ENCODE data around the gene SMARCD1.

Gene SMARCD1

DNA sequence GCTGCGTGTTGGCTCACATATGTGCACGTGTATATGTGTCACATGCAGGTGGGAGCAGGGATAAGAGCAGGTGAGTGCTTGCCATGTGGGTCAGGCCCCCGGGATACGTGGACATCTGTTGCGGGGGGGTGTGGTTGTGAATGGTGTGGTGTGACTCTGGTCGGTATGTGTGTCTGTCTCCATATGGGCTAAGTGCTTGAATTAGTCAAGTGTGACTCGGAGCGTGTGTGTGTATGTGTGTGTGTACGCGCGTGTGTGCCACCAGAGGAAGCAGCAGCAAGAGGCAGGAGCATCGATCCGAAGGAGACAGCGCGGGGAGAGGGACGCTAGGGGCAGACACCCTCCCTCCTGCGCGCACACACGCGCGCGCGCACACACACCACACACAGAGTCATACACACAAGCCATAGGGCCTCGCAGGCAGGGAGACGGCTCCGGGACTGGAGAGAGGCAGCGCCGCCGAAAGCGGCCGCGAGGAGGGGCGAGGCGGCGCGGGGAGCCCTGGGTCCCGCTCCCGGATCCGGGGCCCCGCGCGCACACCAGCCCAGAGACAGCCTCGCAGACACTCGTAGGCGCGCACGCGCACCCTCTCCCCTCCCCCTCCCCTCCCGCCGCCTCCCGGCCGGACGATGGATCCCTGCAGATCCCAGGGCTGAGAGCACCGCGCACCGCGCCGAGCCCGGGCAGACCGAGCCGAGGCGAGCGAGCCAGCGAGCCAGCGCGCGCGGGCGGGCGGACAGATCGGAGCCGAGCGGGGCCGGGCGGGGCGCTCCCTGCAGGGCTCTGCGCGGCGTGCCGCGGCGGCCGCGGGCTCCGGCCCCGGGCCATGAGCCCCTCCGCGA, 27.9 kb upstream of the SMARCD1 start, which contains the start of gene ASIC1:
ASIC1 (plus strand) TSS at position 597 of the 842 bp plus-strand sequence. CDS start 1,171 bp downstream, outside the sequence.
- peak; percentile 72 to 79 for DNase-seq

DNA sequence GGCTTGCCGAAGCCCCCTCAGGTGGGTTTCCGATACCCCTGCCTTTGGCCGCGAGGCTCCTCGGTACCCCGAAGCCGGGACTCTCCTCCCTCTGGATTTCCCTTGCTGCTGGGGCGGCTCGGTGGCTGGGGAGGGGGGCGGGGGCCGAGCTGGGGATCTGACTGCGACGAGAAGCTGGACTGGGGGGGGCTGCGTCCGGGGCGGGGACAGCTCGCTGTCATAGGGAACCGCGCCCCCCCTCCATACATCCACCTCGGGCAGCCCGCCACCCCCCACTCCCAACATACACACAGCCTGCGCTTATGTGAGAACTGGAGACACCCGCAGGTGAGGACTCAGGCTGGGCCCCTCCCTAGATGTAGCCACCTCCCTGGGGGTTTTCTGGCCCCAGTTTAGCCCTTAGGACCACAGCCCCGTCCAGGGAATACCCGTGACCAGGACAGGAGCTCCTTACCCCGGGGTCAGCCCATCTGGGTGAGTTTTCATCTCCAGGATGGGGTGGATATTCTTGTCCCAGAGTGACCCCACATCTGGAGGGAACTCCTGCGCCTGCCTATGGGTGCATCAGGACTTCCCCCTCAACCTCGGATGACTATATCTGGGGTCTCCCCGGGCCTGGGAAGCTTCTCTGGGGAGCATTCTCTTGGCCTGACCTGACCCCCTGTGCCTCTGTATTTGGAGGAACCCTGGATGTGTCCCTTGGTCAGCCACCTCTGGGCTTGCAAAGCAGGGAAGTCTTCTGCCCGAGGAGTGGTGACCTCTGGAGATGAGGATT, 27.1 kb upstream of the SMARCD1 start:
- DNase-seq = peak; percentile 38 to 46

DNA sequence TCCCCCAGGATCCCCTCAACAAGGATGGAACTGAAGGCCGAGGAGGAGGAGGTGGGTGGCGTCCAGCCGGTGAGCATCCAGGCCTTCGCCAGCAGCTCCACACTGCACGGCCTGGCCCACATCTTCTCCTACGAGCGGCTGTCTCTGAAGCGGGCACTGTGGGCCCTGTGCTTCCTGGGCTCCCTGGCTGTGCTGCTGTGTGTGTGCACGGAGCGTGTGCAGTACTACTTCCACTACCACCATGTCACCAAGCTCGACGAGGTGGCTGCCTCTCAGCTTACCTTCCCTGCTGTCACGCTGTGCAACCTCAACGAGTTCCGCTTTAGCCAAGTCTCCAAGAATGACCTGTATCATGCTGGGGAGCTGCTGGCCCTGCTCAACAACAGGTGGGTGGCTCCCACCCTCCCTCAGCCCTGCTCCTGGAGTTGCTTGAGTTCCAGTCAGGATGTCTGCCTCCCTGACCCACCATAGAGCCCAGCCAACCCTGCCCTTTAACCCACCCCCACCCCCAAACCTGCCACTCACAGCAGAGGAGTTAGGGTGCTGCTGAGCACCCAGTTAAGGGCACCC, 26.3 kb upstream of the SMARCD1 start:
- DNase-seq = peak; percentile 40 to 51

DNA sequence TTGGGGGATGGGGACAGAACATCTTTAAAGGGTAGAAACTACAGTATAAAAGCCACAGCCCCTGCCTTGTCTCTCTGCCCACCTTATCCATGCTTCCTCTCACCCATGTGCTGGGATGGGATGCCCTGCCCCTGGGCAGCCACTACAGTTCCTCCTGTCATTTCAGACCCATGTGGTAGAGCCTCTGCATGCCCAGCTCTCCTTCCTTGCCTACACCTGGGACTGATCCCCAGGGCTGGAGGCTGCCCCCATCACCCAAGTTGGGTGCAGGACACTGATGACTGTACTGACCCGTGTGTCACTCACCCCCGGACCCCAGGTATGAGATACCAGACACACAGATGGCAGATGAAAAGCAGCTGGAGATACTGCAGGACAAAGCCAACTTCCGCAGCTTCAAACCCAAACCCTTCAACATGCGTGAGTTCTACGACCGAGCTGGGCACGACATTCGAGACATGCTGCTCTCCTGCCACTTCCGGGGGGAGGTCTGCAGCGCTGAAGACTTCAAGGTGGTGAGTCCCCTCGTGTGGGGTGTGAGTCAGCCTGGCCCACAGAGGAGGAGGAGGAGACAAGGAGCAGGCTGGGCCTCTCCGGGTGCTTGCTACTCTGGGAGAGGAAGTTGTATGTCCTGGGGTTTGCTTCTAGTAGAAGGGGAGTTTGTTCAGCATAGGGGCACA, 25.6 kb upstream of the SMARCD1 start:
- DNase-seq = peak; percentile 75 to 81

DNA sequence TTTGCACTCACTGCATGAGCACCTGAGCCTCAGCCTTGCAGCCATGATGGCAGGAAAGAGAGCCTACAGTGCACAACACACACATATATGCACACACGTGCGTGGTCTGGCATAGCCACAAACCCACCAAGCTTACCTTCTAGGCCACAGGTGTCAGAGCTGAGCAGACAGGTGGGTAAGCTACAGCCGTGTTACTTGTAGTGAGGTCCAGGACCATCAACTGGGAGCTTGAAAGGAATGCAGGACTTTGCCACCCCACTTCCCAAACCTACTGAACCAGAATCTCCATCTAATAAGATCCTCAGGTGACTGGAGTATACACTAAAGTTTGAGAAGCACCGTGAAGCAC, 25.0 kb upstream of the SMARCD1 start:
- DNase-seq = no peak

DNA sequence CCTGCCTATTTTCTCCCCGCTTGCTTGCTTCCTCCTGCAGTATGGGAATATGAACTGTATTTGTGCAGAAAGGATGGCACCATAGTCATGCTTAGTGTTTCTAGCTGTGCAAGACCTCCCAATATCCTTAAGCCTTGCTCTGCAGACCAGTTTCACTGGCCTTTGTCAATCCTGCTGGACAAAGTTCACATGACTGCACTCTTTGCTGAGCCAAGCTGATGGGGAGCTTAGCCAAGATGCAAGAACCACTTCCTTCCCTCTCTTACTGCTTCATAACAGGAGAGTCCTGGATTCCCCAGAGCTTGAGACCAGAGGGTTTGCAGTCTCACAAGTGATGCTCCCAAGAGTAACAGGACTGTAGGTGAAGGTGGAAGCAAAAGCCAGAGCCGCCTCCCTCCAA, 24.0 kb upstream of the SMARCD1 start:
- DNase-seq = no peak

DNA sequence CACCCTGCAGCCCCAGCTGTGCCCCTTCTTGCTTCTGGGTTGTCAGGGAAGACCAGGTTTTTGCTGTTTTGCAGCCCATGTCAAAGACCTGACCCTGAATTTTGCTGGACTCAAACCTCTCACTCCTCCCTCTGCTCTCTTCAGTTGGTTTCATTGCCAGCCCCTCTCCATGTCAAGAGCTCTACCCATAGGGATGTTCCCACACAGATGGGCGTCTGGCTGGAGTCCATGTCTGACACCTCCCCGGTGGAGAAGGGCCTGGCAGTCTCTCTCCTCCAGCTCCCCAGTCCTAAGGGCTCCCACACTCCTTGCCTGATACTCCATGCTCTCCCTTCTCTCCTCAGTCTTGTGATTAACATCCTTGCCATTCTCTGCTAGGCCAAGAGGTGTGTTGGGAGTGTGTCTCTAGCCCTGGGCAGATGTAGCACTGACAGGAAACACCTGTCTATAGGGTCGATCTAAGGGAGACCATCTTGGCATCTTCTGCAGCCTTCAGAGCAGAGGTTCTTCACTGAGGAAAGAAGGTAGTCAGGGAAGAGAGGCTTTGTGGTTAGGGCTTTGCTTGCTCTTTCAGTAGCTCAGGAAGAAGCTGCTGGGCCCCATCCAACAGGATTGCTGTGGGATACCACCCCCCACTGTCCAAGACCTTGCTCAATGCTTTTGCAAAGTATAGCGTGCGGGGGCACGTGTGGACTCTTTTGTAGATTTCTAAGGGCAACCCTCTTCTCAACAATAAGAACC, 23.0 kb upstream of the SMARCD1 start:
- no peak for DNase-seq

DNA sequence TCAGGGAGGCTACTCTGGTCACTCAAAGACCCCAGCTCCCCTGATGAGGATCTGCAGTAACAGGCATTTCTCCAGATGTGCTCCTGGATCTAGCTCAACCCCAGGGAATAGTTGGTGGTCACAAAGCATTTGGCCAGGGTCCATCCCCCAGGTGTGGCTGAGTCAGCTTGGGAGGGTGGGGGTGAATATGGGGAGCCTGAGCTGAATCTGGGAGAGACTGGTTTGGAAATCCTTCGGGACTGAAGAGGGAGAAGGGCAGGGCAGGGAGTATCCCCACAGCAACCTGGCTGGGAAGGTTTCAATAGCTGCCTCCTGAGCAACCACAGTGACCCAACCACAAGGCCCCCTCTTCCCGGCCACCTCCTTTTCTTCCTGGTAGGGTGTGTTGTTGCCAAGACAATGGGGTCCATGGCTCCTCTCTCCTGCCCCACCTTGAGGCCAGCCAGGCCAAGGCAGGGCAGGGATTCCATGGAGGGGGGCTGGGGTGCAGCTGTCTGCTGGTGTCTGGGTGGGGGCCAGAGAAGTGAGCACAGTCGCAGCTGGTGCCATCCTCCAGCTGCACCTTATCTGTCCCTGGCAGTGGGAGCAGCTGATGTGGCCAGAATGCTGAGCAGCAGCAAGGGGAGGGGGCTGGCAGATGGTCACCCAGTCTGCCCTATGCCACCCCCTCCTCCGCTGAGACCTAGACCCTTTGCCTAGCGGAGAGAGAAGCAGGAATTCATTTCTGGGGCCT, 22.2 kb upstream of the SMARCD1 start:
- no peak for DNase-seq

DNA sequence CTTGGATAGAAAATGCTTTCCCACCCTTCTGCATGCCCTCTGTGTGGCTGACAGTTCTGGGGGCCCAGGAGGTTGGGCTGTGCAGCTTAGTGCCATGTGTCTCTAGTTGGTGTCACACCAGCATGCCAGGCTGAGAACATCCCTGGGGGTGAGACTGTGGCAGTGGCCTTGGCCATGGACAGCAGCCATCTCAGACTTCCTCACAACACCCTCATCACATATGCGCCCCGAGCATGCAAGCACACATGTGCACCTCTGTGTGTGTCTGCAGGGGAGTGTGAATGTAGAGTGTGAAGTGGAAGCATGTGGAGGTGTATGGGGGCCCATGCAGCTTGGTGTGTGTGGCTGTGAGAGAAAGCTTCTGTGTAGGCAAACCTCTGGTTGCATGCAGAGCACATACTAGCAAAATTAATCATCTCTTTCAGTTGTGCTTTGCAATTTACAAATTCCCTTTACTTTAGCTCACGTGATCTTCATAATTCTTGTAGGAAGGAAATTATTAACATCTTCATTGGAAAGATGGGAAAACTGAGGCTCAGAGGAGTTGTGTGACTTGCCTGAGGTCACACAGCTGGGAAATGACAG, 19.3 kb upstream of the SMARCD1 start:
- DNase-seq = no peak

DNA sequence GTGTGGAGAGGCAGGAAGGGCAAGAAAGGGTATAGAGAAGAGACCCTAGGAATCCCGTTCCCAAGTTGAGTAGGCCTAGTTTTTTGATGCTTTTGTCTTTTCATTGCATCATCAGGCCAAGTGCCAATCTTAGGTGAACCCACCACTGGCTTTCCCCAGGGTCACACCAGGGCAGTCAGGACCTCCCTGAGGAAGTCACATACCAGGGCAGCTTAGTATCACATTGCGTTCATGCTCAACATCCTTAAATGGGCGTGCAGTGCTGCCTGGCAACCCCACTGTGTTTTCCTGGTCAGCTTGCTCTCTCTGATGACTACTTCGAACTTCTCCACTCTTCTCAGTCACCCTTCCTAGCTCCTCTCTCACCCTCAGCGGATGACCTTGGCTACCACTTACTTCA, 18.7 kb upstream of the SMARCD1 start:
- DNase-seq = no peak

DNA sequence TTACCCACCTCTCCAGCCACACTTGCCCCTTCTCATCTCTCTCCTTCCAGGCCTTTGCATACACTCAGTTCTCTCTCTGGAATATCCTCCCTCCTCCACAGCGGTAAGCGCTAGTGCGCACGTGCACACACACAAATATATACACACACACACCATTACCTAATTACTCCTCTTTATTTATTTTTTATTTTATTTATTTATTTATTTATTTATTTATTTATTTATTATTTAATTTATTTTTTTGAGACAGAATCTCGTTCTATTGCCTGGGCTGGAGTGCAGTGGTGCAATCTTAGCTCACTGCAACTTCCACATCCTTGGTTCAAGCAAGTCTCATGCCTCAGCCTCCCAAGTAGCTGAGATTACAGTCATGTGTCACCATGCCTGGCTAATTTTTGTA, 16.1 kb upstream of the SMARCD1 start:
- no peak for DNase-seq

DNA sequence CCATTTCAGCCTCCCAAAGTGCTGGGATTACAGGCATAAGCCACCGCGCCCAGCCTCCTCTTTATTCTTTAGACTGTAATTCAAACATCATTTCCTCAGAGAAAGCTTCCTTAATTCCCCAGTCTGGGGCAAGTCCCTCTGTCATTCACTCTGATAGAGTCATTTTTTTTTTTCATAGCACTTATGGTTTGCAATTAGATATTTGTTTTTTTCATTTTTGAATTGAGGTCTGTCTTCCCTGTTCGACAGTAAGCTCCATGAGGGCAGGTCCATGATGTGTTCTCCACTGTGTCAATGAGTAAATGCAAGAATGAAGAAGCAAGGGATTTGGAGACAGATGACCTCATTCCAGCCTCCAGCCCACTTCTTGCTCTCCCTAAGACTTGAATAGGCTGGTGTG, 15.6 kb upstream of the SMARCD1 start:
- DNase-seq = no peak

DNA sequence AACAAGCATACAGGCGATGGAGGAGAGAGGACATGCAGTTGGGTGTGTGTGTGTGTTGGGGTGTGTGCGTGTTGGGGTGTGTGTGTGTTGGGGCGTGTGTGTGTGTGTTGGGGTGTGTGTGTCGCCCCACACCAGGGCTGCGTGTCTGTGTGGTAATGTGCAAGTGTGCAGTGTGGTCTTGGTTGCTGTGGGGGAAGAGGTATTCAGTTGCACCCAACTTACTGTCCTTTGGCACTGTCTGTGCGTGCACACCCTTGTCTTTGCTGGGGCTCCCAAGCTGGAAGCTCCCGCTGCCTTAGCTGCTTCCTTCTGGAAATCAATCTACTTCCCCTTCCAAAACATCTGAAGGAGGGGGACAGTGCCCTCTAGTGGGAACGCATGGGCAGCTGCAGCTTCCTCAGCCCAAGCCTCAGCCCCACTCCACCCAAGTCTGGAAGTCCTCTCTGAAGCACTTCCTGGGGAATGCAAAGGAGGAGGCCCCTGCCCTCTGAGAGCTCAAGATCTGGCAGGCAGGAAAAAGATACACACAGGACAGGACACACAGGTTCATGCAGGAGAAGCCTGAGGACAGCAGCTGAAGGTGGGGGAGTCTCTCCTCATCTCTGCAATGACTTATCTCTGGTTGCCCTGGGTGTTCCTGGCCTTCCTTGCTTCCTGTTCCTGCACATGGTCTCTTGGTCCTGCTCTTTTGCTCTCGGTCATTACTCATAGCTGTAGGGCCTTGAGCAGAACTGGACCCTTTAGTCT, 14.7 kb upstream of the SMARCD1 start:
- DNase-seq = peak; percentile 76

DNA sequence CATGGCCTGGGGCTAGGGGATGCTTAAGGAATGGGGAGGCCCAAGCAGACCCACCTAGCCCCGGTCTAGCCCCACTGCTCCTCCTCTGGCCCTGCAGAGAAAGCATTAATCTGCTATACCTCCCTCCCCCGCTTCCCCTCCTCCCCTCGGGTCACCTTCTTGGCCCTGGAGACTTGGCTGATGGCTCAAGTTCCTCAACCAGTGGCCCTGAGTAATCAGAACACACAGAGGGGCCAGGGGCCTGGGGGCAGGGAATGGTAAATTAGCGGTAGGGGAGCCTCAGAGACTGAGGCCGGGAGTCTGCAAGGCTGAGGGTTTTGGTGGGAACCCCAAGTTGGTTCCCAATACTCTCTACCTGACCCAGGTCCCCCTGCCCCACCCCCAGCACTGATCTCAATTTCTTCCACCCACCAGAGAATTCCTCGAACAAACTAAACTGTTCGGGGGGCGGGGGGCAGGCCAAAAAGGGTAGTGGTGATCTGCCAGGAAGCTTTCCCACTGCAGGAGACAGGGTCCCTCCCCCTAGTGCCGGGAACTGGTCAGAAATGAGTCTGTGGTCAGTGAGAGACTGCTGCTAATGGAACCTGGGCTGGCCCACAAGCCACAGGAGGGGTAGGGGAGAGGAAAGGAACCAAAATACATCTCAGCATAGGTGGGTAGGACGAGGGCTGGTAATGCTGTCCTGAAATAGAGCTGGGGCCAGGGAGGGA, 12.8 kb upstream of the SMARCD1 start:
- DNase-seq = no peak

DNA sequence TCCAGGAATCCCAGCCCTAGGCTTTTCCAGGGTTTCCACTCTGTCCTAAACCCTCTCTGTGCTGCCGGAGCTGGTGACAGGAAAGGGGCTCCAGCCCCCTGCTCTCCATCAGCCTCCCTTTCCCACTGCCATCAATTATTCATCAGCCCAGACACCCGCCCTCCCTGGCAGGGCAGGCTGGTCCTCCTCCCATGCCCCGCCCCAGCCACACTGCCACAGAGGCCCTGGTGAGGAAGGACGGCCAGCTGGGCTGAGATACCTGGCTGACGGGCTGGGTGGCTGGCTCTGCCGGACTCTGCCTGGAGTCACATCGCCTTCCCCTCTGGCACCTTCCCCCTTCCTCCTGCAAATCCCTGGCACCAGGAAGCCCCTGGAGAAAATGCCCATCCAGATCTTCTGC, 11.9 kb upstream of the SMARCD1 start:
- DNase-seq = no peak

DNA sequence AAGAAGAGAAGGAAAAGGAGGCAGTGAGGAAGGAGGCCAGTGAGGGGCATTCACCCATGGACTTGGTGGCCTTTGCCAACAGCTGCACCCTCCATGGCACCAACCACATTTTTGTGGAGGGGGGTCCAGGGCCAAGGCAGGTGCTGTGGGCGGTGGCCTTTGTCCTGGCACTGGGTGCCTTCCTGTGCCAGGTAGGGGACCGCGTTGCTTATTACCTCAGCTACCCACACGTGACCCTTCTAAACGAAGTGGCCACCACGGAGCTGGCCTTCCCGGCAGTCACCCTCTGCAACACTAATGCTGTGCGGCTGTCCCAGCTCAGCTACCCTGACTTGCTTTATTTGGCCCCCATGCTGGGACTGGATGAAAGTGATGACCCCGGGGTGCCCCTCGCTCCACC, 11.4 kb upstream of the SMARCD1 start:
- no peak for DNase-seq

DNA sequence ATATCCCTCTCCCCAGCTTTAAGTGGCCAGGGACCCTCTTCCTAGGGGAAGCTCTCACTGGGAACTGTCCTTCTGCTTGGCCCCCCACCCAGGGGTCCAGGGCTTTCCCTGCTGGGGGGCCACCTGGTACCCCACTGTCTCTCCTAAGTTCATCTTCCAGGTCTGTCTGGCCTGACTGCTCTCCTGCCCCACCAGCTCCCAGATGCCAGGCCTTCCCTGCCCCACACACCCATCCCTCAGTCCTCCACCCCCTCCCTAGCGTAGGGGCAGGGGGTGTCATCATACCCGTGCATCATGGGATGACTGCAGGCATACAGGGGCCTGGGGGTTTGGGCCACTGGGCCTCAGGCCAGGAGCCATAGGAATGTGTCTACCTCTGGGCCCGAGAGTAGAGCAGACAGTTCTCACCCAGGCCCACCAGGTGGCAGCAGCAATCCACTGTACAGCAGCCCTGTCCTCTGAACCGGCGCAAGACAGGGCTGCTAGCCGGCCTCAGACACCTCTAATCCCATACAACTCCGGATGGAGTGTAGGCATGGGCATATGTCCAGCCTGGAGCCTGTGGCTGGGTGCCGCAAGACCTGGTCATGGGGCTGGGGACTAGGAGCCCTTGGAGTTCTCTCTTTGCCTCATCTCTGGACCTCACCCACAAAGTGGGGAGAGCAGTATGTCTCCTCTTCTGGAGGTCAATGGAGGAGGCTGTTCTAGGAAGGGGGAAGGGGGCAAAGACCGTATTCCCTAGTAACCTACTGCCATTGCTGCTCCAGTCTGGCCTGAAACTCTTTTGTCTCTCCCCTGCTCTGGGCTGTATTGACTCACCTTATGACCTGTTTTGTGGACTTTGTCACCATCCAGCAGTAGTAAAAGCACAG, 10.0 kb upstream of the SMARCD1 start:
- peak; percentile 88 to 90 for DNase-seq

DNA sequence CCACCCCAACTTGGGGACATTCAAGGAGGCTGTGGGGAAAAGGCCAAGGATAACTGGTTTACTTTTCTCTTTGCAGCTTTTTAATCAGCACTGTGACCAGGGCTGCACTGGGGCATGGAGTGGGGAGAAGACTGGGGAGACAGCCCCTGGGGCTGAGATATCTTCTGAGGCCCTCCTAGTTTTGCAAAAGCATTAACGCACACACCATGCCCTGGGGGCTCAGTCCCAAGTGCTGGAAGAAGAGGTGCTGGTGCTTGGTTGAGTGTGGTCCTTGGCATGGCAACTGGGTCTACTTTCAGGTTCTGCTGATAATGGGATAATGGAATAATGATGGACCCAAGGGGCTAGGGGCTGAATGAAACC, 9.4 kb upstream of the SMARCD1 start:
- no peak for DNase-seq

DNA sequence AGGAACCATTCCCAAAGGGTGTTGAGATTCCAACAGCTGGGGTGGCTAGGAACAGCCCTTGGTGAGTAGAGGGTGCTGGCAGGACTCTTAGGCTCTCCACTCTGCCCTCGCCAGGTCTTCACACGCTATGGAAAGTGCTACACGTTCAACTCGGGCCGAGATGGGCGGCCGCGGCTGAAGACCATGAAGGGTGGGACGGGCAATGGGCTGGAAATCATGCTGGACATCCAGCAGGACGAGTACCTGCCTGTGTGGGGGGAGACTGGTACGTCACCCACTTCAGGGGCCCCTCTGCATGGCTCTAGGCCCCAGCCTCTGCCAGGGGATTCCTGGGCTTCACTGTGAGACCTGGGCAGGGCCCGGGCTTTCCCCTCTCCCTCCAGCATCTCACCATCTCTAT, 8.0 kb upstream of the SMARCD1 start:
- DNase-seq = no peak
